H1 (cell line): Measurements from ENCODE around the gene GRM8.

ENCODE experiments used
- CEBPB ChIP-seq: IDR thresholded peaks from 2 replicates; pipeline ENCODE4 v1.6.1; 2012; ENCODE audit warnings: low read depth, low read length
- FOSL1 ChIP-seq: IDR thresholded peaks from 2 replicates; pipeline ENCODE4 v1.6.1; 2011; ENCODE audit warnings: mild to moderate bottlenecking, low read depth, low read length, moderate library complexity; ENCODE audit not compliant: insufficient read depth
- GABPA ChIP-seq: IDR thresholded peaks from 2 replicates; pipeline ENCODE4 v1.6.1; 2011; ENCODE audit warnings: mild to moderate bottlenecking, low read length, moderate library complexity, borderline replicate concordance; ENCODE audit not compliant: insufficient read depth
- POLR2A ChIP-seq, 2 experiments: IDR thresholded peaks; 1 replicate in 1 of 2; 2 replicates in 1 of 2; pipeline ENCODE4 v1.6.1; 2011; ENCODE audit warnings: low read depth in 2 of 2, low read length in 2 of 2, mild to moderate bottlenecking in 2 of 2; ENCODE audit errors: control extremely low read depth in 1 of 2
- POLR2AphosphoS5 ChIP-seq: IDR thresholded peaks from 2 replicates; pipeline ENCODE4 v1.6.1; 2011; ENCODE audit warnings: low read depth, low read length
- RAD21 ChIP-seq, 2 experiments: IDR thresholded peaks in 1 of 2; conservative IDR thresholded peaks in 1 of 2; 2 replicates each; pipeline ENCODE4 v1.6.1; 2011; ENCODE audit warnings: low read depth in 2 of 2, low read length in 2 of 2, improper control_type of control experiment in 1 of 2, inconsistent platforms in 1 of 2, mild to moderate bottlenecking in 1 of 2, moderate library complexity in 1 of 2
- RNF2 ChIP-seq: fragments of 200-900, 300-1000 bp; sonication (generic); IDR thresholded peaks from 2 replicates; pipeline ENCODE4 v1.7.1; 2016; ENCODE audit warnings: borderline replicate concordance, low read depth, mild to moderate bottlenecking, antibody characterized with exemption, low read length; ENCODE audit not compliant: poor library complexity, severe bottlenecking; ENCODE audit errors: missing control alignments
- TEAD4 ChIP-seq: IDR thresholded peaks from 2 replicates; pipeline ENCODE4 v1.6.1; 2012; ENCODE audit warnings: low read depth, low read length, inconsistent platforms, mixed read lengths
- YY1 ChIP-seq: IDR thresholded peaks from 2 replicates; pipeline ENCODE4 v1.6.1; 2011; ENCODE audit warnings: low read depth, mild to moderate bottlenecking, low read length
- TF ChIP-seq, protein P1 (sequence below), 3 experiments: IDR thresholded peaks; 1 replicate in 2 of 3; 2 replicates in 1 of 3; pipeline versions ENCODE4 v1.5.1 to v1.6.1; 2011; ENCODE audit warnings: low read length in 3 of 3, mild to moderate bottlenecking in 3 of 3, inconsistent platforms in 2 of 3, low read depth in 1 of 3, moderate library complexity in 1 of 3; ENCODE audit not compliant: insufficient read depth in 1 of 3; ENCODE audit errors: control extremely low read depth in 1 of 3
- TF ChIP-seq, protein P2 (sequence below): IDR thresholded peaks from 2 replicates; pipeline ENCODE4 v1.6.1; 2011; ENCODE audit warnings: low read length, improper control_type of control experiment
- TF ChIP-seq, protein P3 (sequence below): IDR thresholded peaks from 2 replicates; pipeline ENCODE4 v1.6.1; 2012; ENCODE audit warnings: inconsistent platforms
- TF ChIP-seq, protein P4 (sequence below): IDR thresholded peaks from 2 replicates; pipeline ENCODE4 v1.6.1; 2011; ENCODE audit warnings: low read depth, mild to moderate bottlenecking, low read length; ENCODE audit not compliant: insufficient read depth
- TF ChIP-seq, protein P5 (sequence below): IDR thresholded peaks from 2 replicates; pipeline ENCODE4 v1.6.1; 2012; ENCODE audit warnings: low read length, inconsistent platforms

DNA sequence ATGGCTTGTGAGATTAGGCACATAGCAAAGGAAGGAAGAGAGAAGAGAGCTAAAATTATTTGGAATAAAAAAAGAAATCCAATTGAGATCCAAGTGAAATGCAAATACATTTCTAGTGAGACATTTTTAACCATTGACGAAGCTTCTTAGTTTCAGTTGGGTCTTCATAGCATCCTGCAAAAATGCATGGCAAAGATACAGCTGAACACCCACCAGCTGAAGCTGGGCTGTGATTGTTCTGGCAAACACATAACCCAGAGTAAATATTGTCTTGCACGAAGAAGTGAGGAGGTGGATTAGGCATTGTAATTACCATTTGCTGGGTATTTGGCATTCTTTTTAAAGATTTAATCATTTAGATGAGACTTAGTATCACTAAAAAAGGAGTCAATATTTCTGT is 409.4 kb downstream of the GRM8 start:
- TF ChIP-seq TEAD4: no peak
- TF ChIP-seq, protein P1, sequence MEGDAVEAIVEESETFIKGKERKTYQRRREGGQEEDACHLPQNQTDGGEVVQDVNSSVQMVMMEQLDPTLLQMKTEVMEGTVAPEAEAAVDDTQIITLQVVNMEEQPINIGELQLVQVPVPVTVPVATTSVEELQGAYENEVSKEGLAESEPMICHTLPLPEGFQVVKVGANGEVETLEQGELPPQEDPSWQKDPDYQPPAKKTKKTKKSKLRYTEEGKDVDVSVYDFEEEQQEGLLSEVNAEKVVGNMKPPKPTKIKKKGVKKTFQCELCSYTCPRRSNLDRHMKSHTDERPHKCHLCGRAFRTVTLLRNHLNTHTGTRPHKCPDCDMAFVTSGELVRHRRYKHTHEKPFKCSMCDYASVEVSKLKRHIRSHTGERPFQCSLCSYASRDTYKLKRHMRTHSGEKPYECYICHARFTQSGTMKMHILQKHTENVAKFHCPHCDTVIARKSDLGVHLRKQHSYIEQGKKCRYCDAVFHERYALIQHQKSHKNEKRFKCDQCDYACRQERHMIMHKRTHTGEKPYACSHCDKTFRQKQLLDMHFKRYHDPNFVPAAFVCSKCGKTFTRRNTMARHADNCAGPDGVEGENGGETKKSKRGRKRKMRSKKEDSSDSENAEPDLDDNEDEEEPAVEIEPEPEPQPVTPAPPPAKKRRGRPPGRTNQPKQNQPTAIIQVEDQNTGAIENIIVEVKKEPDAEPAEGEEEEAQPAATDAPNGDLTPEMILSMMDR (IDR thresholded peaks at IDR 0.05; ENCODE audit: control extremely low read depth in 1 of 3, insufficient read depth in 1 of 3, low read depth in 1 of 3, low read length in 3 of 3): no peak
- no peak for TF ChIP-seq FOSL1
- no peak for TF ChIP-seq RNF2
- TF ChIP-seq POLR2AphosphoS5: no peak
- TF ChIP-seq, protein P2, sequence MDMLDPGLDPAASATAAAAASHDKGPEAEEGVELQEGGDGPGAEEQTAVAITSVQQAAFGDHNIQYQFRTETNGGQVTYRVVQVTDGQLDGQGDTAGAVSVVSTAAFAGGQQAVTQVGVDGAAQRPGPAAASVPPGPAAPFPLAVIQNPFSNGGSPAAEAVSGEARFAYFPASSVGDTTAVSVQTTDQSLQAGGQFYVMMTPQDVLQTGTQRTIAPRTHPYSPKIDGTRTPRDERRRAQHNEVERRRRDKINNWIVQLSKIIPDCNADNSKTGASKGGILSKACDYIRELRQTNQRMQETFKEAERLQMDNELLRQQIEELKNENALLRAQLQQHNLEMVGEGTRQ: no peak
- TF ChIP-seq CEBPB: no peak
- TF ChIP-seq, protein P3, sequence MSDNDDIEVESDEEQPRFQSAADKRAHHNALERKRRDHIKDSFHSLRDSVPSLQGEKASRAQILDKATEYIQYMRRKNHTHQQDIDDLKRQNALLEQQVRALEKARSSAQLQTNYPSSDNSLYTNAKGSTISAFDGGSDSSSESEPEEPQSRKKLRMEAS: no peak
- TF ChIP-seq, protein P4, sequence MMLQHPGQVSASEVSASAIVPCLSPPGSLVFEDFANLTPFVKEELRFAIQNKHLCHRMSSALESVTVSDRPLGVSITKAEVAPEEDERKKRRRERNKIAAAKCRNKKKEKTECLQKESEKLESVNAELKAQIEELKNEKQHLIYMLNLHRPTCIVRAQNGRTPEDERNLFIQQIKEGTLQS: no peak
- TF ChIP-seq POLR2A (IDR thresholded peaks at IDR 0.05; ENCODE audit: control extremely low read depth in 1 of 2, low read depth in 2 of 2, low read length in 2 of 2): no peak
- TF ChIP-seq, protein P5, sequence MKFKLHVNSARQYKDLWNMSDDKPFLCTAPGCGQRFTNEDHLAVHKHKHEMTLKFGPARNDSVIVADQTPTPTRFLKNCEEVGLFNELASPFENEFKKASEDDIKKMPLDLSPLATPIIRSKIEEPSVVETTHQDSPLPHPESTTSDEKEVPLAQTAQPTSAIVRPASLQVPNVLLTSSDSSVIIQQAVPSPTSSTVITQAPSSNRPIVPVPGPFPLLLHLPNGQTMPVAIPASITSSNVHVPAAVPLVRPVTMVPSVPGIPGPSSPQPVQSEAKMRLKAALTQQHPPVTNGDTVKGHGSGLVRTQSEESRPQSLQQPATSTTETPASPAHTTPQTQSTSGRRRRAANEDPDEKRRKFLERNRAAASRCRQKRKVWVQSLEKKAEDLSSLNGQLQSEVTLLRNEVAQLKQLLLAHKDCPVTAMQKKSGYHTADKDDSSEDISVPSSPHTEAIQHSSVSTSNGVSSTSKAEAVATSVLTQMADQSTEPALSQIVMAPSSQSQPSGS: no peak
- no peak for TF ChIP-seq GABPA
- TF ChIP-seq RAD21 (IDR thresholded peaks at IDR 0.05 in 1 of 2, conservative IDR thresholded peaks at IDR 0.05 in 1 of 2; ENCODE audit: low read depth in 2 of 2, low read length in 2 of 2): no peak
- no peak for TF ChIP-seq YY1
